HFFc6 (cell line): ENCODE data around the gene CTAGE8. TPM values are rescaled to one million over a fixed set of nuclear protein-coding genes. Genes with fewer than 3 reads are reported as not detected.
"Not testable (repeated sequence)": the region's sequence is repeated elsewhere in the genome, so short reads cannot be mapped to it uniquely, and the experiment has no call there.

Experiments
- DNase-seq: peaks from one replicate; pipeline ENCODE4 v3.0.0-alpha.2; 2018
- H3K27ac Mint-ChIP-seq: 2 replicates; pipeline ENCODE4 v1.8.0; 2020; ENCODE audit warnings: mild to moderate bottlenecking, mixed read lengths
- H3K27me3 Mint-ChIP-seq: 2 replicates; pipeline ENCODE4 v1.8.0; 2021; ENCODE audit warnings: mild to moderate bottlenecking, moderate library complexity, mixed read lengths; ENCODE audit not compliant: insufficient read depth
- H3K36me3 Mint-ChIP-seq: 2 replicates; pipeline ENCODE4 v1.8.0; 2021; ENCODE audit warnings: low read depth, mixed read lengths
- H3K4me1 Mint-ChIP-seq: 2 replicates; pipeline ENCODE4 v1.8.0; 2020; ENCODE audit warnings: low read depth, mixed read lengths
- H3K4me3 Mint-ChIP-seq: 2 replicates; pipeline ENCODE4 v1.8.0; 2020; ENCODE audit warnings: mild to moderate bottlenecking, moderate library complexity, mixed read lengths
- H3K9me3 Mint-ChIP-seq: 2 replicates; pipeline ENCODE4 v1.8.0; 2020; ENCODE audit warnings: mild to moderate bottlenecking, mixed read lengths
- long read RNA-seq: library from polyadenylated mRNA; unstranded; transcript quantifications from one replicate; pipeline ENCODE4 v2.0.0, GENCODE V29; 2019
- total RNA-seq, 6 experiments: library from RNA; stranded (reverse); fragmentation: NEBNext Ultra II Directional; extraction: Animal tissue kit (Norgen Biotek cat#: 25700); gene quantifications; 2 replicates in 1 of 6; 3 replicates in 5 of 6; pipeline ENCODE4 v1.2.3, GENCODE V29; 2021

The CTAGE8 gene, protein sequence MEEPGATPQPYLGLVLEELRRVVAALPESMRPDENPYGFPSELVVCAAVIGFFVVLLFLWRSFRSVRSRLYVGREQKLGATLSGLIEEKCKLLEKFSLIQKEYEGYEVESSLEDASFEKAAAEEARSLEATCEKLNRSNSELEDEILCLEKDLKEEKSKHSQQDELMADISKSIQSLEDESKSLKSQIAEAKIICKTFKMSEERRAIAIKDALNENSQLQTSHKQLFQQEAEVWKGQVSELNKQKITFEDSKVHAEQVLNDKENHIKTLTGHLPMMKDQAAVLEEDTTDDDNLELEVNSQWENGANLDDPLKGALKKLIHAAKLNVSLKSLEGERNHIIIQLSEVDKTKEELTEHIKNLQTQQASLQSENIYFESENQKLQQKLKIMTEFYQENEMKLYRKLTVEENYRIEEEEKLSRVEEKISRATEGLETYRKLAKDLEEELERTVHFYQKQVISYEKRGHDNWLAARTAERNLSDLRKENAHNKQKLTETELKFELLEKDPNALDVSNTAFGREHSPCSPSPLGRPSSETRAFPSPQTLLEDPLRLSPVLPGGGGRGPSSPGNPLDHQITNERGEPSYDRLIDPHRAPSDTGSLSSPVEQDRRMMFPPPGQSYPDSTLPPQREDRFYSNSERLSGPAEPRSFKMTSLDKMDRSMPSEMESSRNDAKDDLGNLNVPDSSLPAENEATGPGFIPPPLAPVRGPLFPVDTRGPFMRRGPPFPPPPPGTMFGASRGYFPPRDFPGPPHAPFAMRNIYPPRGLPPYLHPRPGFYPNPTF
- total RNA-seq, result not detected
- long read RNA-seq, result 0 reads

DNA sequence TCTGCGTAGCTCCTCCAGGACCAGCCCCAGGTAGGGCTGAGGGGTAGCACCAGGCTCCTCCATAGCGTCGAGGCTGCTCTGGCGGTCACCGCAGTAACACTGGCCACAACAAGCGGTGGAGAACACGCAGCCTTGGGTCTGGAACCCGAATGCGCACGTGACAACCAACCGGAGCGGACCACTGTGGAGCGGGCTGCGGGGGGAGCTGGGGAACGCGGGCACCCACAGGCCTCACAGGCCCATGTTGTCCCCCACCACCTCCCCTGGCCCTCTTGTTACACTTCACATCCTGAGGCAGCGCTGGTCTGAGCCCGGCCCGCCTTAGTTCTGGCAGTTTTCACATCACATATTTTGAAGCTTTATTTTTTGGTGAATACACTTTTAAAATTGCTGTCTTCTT is at the start of gene CTAGE8:
Gene CTAGE8, minus strand, starts transcription at position 101 of the 400 bp plus-strand sequence. Its CDS starts 38 bp downstream, at position 63.
- not testable (repeated sequence) for H3K27me3 Mint-ChIP-seq

DNA sequence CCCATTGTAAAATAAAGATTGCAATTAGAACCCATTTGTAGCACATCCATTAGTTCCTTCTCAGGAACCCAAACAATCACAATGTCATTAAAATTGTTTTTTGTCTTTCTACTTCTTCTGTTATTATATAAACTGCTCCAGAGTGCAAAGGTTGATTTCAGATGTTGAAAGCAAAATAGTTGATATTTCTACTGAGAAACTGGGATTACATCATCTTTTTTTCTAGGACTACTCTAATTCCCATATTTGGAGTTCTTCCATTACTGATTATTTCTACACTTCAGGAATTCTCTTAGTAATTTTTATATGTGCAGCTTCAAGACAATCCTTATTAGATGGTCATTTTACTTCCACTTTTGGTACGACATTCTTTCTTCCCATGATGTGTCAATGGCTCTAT is 48.4 kb upstream of the CTAGE8 start:
- H3K4me3 Mint-ChIP-seq, H3K36me3 Mint-ChIP-seq, DNase-seq, H3K27me3 Mint-ChIP-seq, H3K4me1 Mint-ChIP-seq, H3K27ac Mint-ChIP-seq, H3K9me3 Mint-ChIP-seq: not testable (repeated sequence)

More for the DNA sequence above, at the start of gene CTAGE8:
- not testable (repeated sequence) for H3K36me3 Mint-ChIP-seq, H3K27ac Mint-ChIP-seq, H3K9me3 Mint-ChIP-seq, H3K4me3 Mint-ChIP-seq, H3K4me1 Mint-ChIP-seq, DNase-seq

DNA sequence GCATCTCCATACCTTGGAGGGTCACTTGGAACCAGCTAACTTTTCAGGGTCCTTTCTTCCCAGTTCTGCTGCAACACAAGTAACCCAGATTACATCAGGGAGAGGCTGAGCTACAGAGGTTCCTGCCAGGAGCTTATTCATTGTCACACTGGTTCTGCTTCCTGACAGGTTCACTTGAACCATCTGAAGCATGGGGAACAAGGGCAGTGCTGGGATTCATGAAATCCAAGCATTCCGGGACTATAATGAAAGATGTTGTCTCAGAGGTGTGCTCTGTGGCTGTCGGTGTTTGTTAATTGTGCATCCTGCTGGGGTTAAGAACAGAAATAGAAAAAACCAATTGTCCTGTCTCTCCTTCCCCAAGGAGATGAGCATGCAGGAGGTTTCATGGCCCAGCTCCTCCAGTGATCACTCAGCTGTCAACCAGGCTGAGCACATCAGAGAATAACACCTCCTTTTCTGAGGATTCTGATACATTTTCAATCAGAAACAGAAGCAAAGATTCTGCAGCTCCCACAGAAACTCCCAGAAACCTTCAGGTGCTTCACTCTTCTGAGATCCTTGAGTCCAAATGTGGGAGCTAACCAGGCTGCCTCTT is 42.9 kb upstream of the CTAGE8 start, which contains the start of gene OR2A1:
Gene OR2A1, plus strand, starts transcription at position 548 of the 598 bp plus-strand sequence. CDS start 5,706 bp downstream, outside the sequence.
- not testable (repeated sequence) for H3K27me3 Mint-ChIP-seq, H3K9me3 Mint-ChIP-seq, DNase-seq, H3K4me1 Mint-ChIP-seq, H3K4me3 Mint-ChIP-seq, H3K27ac Mint-ChIP-seq, H3K36me3 Mint-ChIP-seq

DNA sequence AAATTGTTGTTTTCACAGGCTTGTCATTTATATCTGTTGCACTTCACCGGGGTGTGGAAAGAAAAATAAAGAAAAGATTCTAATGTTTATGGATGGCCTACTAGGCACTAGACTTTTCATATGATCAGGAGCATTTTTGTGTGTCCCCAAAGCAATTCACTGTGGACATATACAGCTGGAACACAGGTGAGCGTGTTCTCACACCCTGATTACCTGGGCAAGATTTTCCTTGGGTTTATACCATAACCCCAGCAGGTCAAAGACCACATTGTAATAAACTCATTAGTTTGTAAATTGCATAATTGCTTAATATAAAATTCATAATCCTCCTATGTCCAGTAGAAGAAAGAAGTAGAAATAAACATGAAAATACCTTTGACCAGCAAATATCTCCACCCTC is 42.1 kb upstream of the CTAGE8 start:
- H3K9me3 Mint-ChIP-seq, DNase-seq, H3K27ac Mint-ChIP-seq, H3K4me1 Mint-ChIP-seq, H3K27me3 Mint-ChIP-seq, H3K4me3 Mint-ChIP-seq, H3K36me3 Mint-ChIP-seq: not testable (repeated sequence)

DNA sequence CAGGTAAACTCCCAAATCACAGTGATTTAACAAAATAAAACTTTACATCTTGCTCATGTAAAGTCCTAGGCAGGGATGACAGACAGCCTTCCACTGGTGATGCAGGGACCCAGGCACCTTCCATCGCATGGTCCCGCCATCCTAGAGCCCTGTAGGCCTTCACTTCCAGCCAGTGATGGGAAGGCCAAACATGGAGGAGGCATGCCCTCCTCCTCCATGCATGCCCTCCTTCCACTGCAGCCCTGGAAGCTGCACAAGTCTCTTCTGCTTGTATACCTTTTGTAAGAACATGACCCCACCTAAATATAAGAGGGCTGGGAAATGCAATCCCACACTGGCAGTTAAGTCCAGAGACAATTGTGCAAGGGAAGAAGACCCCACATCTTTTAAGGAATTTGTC is 40.6 kb upstream of the CTAGE8 start:
- not testable (repeated sequence) for H3K36me3 Mint-ChIP-seq, DNase-seq, H3K27ac Mint-ChIP-seq, H3K27me3 Mint-ChIP-seq, H3K4me3 Mint-ChIP-seq, H3K4me1 Mint-ChIP-seq, H3K9me3 Mint-ChIP-seq

DNA sequence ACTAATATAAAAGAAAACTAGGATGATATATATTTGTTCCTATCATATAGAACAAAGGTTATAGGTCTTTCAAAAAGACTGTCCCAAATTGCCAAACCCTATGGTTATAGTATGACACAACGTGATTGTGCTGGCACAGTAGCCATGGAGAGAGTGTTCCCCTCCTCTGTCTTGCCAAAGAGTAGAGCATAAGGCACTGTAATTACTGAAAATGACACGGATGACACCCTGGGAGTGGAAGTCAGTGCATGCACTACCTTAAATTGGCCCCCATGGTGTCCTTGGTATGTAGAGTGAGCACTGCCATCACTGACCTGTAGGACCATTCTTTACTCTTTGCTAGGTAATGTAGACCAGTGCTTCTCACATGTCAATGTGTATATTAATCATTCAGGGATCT is 36.1 kb upstream of the CTAGE8 start:
- H3K27ac Mint-ChIP-seq, DNase-seq, H3K36me3 Mint-ChIP-seq, H3K27me3 Mint-ChIP-seq, H3K4me1 Mint-ChIP-seq, H3K4me3 Mint-ChIP-seq, H3K9me3 Mint-ChIP-seq: not testable (repeated sequence)

DNA sequence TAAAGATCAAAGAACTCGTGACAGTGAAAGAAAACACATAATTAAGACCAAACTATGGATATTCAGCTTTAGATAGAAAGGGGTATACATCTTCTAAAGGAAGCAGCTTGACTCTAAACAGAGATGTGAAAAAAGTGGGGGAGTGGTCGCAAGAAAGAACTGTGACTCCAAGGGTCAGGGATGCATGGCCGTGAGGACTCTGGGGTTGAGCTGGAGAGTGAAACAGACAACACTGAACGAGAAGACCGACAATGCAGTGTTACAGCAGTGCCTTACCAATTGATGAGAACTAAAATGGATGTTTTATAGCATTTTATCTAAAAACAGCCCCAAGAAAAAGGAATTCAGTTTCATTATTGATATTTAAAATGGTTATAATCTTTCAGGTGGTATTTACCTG is 34.5 kb upstream of the CTAGE8 start:
- not testable (repeated sequence) for H3K27me3 Mint-ChIP-seq, DNase-seq, H3K4me3 Mint-ChIP-seq, H3K27ac Mint-ChIP-seq, H3K9me3 Mint-ChIP-seq, H3K36me3 Mint-ChIP-seq, H3K4me1 Mint-ChIP-seq

DNA sequence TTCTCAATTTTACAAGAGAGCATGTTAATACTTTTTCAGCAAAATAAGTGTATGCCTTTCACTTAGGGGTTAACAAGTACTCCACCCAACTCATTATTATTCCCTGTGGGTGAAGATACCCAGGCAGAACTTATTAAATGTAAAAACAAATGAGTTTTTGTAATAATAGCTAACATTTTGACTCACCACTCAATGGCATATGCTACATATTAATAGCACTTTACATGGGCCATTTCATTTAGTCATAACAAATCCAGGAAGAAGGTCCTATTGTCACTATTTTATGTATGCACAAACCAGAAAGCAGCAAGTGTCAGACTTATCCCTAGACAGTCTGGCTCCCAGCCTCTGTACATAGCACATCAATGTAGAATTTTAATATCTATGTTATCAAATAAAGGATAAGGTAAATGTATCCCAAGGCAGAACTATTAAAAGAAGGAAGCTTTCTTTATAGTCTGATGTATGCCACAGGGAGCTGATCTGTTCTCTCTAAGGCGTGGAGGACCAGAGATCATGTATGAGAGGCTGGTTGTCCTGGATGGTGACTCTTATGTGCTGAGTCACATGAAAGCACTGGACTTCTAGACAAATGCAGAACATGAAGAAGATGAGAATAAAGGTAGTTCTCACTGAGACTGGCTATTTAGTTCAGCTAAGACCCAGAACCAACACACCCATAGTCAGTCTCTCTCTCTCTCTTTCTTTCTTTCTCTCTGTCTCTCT is 33.7 kb upstream of the CTAGE8 start:
- H3K27ac Mint-ChIP-seq, DNase-seq, H3K4me1 Mint-ChIP-seq, H3K27me3 Mint-ChIP-seq, H3K36me3 Mint-ChIP-seq, H3K9me3 Mint-ChIP-seq, H3K4me3 Mint-ChIP-seq: not testable (repeated sequence)

DNA sequence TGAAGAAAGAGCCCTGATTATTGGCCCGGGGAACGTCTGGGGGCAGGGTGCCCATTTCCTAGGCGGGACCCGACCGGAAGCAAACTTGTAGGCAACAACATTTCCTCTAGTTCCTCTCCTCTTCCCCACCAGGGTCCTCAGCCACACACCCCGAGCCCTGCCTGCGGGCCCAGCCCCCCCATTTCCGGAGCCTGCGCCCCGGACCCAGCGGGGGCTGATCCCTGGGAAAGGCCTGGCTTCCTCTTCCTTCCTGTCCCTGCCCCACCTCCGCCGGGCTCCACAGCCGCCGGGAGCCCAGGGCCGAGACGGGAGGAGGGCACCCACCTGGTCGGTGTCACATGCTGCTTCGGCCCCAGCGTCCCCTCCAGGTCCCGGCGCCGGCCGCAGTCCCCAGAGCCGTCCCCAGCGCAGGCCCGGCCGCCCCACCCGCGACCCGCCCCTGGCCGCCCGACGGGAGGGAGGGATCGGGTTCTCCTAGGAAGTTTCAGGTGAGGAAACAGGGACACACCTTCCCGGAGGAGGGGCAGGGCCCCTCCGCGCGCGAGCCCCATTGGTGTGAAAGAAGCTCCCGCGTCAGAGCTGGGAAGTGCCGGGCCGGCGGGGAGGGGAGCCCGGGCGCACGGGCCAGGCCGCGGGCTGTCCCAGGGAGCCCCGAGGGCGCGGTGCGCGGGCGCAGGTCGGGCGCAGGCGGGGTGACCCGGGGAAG is 24.9 kb upstream of the CTAGE8 start:
- not testable (repeated sequence) for H3K27me3 Mint-ChIP-seq, H3K4me3 Mint-ChIP-seq, DNase-seq, H3K27ac Mint-ChIP-seq, H3K4me1 Mint-ChIP-seq, H3K9me3 Mint-ChIP-seq, H3K36me3 Mint-ChIP-seq

DNA sequence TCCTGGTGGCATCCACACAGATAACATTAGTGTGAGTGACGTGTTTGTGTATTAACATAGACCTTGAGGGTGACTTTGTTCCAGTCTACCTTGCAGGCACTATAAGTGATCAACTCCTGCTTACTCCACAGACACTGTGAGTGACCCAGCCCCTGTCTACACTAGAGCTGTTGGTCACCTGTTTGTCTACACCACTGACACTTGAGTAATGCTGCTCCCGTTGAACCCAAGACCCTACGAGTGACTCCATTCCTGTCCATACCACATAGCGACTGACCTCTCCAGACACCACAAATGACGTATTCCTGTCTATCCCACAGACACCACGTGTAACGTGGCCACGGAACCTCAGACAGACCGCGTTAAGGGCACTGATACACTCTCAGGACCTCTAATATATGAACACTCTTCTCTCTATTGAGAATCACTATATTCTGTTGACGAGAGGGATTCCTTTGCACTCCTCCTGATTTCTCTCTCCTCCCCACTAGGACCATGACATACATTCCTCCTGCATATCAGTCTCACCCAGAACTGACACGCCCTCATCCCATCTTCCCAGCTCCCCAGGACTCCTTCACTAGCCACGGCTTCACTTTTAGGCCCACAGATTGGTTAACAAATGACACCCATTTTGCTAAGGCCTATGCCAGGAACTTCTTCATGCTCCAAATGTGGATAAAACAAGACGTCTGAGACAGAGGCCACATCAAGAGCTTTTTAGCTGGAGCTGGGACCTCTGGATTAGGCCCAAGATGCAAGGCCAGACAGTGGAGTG is 23.5 kb upstream of the CTAGE8 start:
- DNase-seq, result not testable (repeated sequence)

DNA sequence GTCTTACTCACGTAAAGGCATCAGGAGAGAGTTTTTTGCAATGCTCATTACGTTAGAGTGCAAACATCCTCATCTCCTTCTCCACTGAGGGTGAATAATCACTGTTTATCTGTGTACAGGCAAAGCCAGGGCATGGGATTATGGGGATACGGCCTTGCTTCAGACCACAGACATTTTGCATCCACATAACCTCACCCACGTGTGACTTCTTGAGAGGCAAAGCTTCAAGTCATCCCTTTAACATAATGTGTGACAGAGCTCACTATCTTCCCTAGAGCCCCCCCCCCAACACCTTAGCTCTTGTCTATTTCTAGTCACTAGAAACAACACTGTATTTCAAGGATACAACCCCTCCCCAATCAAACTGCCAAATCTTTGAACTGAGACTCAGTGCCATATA is 22.5 kb upstream of the CTAGE8 start:
- H3K4me1 Mint-ChIP-seq, H3K9me3 Mint-ChIP-seq, DNase-seq, H3K4me3 Mint-ChIP-seq, H3K27ac Mint-ChIP-seq, H3K27me3 Mint-ChIP-seq, H3K36me3 Mint-ChIP-seq: not testable (repeated sequence)

More for the DNA sequence above, 23.5 kb upstream of the CTAGE8 start:
- H3K4me3 Mint-ChIP-seq, H3K4me1 Mint-ChIP-seq, H3K9me3 Mint-ChIP-seq, H3K36me3 Mint-ChIP-seq, H3K27ac Mint-ChIP-seq, H3K27me3 Mint-ChIP-seq: not testable (repeated sequence)

DNA sequence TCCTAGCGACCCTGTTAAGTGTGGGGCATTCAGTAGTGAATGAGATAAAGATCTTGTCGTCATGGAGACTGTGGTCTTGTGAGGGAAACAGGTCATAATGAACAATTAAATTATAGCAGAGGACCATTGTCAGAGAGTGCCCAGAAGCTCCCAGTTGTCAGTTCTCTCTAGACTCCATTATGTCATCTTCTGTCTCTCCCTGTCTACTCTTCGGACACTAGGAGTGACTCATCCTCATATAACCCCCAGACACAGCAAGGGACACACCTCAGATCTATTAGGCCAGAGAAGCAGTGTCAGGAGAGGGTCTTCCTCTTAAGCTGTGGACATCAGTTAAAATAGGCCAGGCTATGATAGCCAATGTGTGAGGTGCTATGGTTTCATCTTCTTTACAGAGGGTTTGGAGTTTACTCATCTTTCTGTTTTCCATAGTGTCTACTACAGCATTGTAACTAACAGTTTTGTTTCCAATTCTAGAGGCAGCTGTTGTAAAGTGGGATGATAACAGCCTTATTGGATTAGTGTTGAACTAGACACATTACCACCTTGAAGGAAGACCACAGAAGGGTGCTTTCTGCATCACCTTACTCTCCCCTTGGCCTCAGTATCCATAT is 18.2 kb upstream of the CTAGE8 start:
- not testable (repeated sequence) for H3K4me3 Mint-ChIP-seq, H3K27me3 Mint-ChIP-seq, DNase-seq, H3K4me1 Mint-ChIP-seq, H3K36me3 Mint-ChIP-seq, H3K27ac Mint-ChIP-seq, H3K9me3 Mint-ChIP-seq
